HG02571 (cell line): Measurements from ENCODE around the gene TNS1.

Experiments
- ATAC-seq: cut with Tn5 transposase; IDR thresholded peaks from one replicate; pipeline ENCODE4 v1.9.1; 2021; ENCODE audit warnings: mild to moderate bottlenecking, moderate library complexity; ENCODE audit not compliant: unreplicated experiment

TNS1 gene

GRCh38 chr2:217934321-217935131, 68.3 kb downstream of the TNS1 start:
- no peak for ATAC-seq

GRCh38 chr2:217933617-217933993, 69.2 kb downstream of the TNS1 start:
- ATAC-seq: no peak

GRCh38 chr2:217932803-217933616, 69.8 kb downstream of the TNS1 start:
- ATAC-seq: no peak

- ATAC-seq: no peak
Observed at GRCh38 chr2:217931846-217932560, 70.8 kb downstream of the TNS1 start.

- no peak for ATAC-seq
Observed at GRCh38 chr2:217930761-217931563, 71.8 kb downstream of the TNS1 start.

GRCh38 chr2:217929757-217930707, 72.8 kb downstream of the TNS1 start:
- no peak for ATAC-seq

DNA sequence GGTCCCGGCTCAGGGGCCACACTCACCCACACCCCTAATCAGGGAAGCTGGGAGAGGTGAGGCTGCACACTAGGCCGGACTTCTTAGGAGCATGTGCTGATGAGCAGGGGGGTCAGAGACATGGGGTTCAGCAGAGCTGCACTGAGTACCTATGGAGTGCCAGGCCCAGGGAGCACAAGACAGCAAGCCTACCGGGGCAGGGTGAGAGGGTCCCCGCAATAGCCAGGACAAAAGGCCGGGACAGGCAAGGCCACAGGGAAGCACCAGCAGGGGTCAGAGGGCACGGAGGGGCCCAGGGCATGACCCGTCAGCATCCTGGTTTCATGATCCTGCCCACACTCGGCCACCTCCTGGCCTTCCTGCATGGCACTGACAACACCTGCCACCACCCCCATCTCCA, 73.5 kb downstream of the TNS1 start:
- no peak for ATAC-seq

GRCh38 chr2:217928324-217929181, 74.2 kb downstream of the TNS1 start:
- ATAC-seq: no peak

DNA sequence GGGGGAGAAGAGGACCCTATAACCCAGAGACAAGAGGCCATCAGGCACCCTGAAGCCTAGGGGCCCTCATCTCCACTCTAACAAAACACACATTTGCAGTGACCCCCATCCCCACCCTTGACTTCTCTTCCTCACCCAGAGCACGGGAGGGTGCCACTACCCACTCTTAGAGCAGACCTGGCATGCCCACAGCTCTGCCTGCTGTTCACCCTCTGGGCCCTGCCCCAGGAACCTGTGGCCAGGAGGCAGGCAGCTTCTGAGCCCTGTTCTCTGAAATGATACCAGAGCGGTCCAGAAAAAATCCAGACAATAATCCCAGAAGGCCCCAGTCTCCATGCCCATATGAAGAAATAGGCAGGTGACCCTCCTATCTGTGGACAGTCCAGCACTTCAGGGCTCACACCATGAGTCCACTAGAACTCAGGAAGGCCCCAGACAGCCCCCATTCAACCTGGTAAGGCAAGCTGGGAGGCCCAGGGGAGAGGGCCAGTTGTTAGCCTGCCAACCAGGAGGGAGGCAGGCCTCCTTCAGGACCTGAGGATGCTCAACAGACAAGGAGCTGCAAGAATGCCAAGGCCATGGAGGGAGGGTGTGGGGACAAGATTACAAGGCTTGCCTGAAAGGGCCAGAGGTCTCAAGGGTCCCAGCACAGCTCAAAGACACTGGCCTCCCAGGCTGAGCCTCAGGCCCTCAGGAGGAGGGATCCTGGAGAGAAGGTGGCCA, 75.0 kb downstream of the TNS1 start:
- no peak for ATAC-seq

DNA sequence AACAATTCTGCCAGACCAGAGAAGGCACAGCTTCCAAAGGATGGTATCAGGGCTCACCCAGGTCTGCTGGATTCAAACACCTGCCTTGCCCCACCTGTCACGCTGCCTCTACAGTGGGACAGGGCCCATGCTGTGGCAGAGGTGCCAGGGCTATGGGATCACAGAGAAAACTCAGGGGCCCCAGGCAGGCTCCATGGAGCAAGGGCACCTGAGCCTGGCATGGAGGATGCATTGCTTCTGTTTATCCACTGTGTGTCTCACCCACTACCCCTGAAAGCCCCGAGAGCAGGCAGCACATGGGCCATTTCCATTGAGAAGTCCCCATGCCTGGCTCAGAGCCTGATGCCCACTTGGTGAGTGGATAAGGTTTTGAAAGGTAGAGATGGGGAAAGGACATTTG, 76.0 kb downstream of the TNS1 start:
- no peak for ATAC-seq

- no peak for ATAC-seq
Observed at GRCh38 chr2:217924346-217924901, 78.4 kb downstream of the TNS1 start.

- no peak for ATAC-seq
Observed at GRCh38 chr2:217923007-217923686, 79.6 kb downstream of the TNS1 start.

- no peak for ATAC-seq
Observed at GRCh38 chr2:217922101-217923006, 80.4 kb downstream of the TNS1 start.

GRCh38 chr2:217920879-217921603, 81.8 kb downstream of the TNS1 start:
- no peak for ATAC-seq

GRCh38 chr2:217919781-217920351, 82.9 kb downstream of the TNS1 start:
- ATAC-seq: no peak
